C4-2B (cell line): Measurements from ENCODE around the gene CHI3L1.

Experiments
- CTCF ChIP-seq: fragments of 450-650 bp; conservative IDR thresholded peaks from 2 replicates; pipeline ENCODE4 v1.5.1; 2017; ENCODE audit warnings: mild to moderate bottlenecking
- ZFX ChIP-seq: fragments of 450-650 bp; IDR thresholded peaks from 2 replicates; pipeline ENCODE4 v1.6.1; 2017

DNA sequence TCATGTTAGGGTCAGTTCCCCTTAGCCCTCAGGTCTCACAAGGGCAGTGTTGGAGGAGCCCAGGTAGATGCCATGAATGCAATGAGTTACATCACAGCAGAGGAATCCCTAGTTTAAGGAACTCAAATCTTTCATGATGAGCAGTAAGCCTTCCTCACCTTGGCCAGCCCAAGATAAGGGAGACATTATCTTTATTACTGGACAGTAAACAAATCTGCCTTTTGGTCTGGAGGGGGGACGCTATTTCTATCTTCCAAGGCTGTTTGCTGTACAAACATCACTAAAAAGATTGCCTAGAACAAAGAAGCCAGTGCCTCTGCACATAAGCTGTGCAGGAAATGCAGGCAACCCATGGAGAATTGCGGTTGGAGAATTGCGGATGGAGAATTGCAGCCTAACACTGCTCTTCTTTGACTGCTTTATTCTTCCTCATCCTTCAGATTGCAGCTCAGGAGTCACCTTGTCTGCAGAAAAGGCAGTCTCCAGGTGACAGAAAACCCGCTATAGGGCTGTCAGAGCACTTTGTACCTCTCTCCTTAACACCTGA, 2.3 kb upstream of the CHI3L1 start:
- TF ChIP-seq CTCF, result no peak
- no peak for TF ChIP-seq ZFX
